Colonic mucosa (tissue), 4 donors: ENCODE measurements around the gene ATN1. TPM values are rescaled to one million over a fixed set of nuclear protein-coding genes. Genes with fewer than 3 reads are reported as not detected.
A peak's percentile ranks its signal among the peaks of the same experiment; 100 is the strongest.

Source experiments
- DNase-seq: peaks from one replicate; pipeline ENCODE4 v3.0.0-alpha.2; 2020
- H3K27ac ChIP-seq: fragments of 200-600 bp; one replicate; pipeline ENCODE4 v1.8.0; 2021
- H3K27me3 ChIP-seq: fragments of 200-600 bp; one replicate; pipeline ENCODE4 v1.8.0; 2021
- H3K36me3 ChIP-seq: fragments of 200-600 bp; one replicate; pipeline ENCODE4 v1.8.0; 2021
- H3K4me1 ChIP-seq: fragments of 200-600 bp; one replicate; pipeline ENCODE4 v1.8.0; 2021; ENCODE audit warnings: mild to moderate bottlenecking
- H3K4me3 ChIP-seq: fragments of 200-600 bp; one replicate; pipeline ENCODE4 v1.8.0; 2021
- H3K9ac ChIP-seq, 2 donors: one replicate each; pipeline ENCODE4 v1.7.0; 2013; ENCODE audit warnings: control low read depth in 2 of 2, low read depth in 2 of 2, low read length in 2 of 2
- H3K9me3 ChIP-seq: fragments of 200-600 bp; one replicate; pipeline ENCODE4 v1.8.0; 2021
- intact Hi-C: fragments of 100-400 bp; cut with DNase I; formaldehyde crosslinking; loops from one replicate; pipeline ENCODE4 v1.14.1; 2022
- total RNA-seq, 2 donors: library from RNA; stranded (reverse); fragmentation: NEBNext Ultra II Directional in 1 of 2; extraction: Animal tissue kit (Norgen Biotek cat#: 25700) in 1 of 2; gene quantifications; one replicate each; pipeline ENCODE4 v1.2.1, GENCODE V29; 2021
- TF ChIP-seq, protein P1 (sequence below): fragments of 200-600 bp; IDR thresholded peaks from one replicate; pipeline ENCODE4 v1.8.0; 2022; ENCODE audit warnings: antibody characterized with exemption, mild to moderate bottlenecking
- donor health status: healthy.
- donor health status: DM: no; HTN: no; CAD: no.
- donor health status: DM: no; HTN: no; CAD: no.

ATN1 gene
- total RNA-seq, 2 donors from 2014 or later, result 67.5 to 103 TPM

GRCh38 chr12:6928703-6929407, 1.1 kb downstream of the ATN1 start:
- peak overlapping the region; percentile 81 for H3K27ac ChIP-seq
- DNase-seq, result no peak
- no peaks in the 10 kb centered on the region for H3K36me3 ChIP-seq
- H3K9ac ChIP-seq, result peak overlapping the region; percentile 84 to 97
- H3K9me3 ChIP-seq, result no peaks in the 10 kb centered on the region
- H3K4me3 ChIP-seq, result peak overlapping the region; percentile 74
- intact Hi-C loops, result no loop called here
- TF ChIP-seq, protein P1, sequence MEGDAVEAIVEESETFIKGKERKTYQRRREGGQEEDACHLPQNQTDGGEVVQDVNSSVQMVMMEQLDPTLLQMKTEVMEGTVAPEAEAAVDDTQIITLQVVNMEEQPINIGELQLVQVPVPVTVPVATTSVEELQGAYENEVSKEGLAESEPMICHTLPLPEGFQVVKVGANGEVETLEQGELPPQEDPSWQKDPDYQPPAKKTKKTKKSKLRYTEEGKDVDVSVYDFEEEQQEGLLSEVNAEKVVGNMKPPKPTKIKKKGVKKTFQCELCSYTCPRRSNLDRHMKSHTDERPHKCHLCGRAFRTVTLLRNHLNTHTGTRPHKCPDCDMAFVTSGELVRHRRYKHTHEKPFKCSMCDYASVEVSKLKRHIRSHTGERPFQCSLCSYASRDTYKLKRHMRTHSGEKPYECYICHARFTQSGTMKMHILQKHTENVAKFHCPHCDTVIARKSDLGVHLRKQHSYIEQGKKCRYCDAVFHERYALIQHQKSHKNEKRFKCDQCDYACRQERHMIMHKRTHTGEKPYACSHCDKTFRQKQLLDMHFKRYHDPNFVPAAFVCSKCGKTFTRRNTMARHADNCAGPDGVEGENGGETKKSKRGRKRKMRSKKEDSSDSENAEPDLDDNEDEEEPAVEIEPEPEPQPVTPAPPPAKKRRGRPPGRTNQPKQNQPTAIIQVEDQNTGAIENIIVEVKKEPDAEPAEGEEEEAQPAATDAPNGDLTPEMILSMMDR, result no peak
- no peaks in the 10 kb centered on the region for H3K27me3 ChIP-seq
- H3K4me1 ChIP-seq, result peaks cover 18% of the 10 kb centered on the region

- no peak for DNase-seq
- H3K9me3 ChIP-seq, result no peaks in the 10 kb centered on the region
- no peaks in the 10 kb centered on the region for H3K36me3 ChIP-seq
- no peaks in the 10 kb centered on the region for H3K27me3 ChIP-seq
- H3K27ac ChIP-seq, result peak overlapping the region; percentile 81
- TF ChIP-seq, protein P1, result no peak
- peak overlapping the region; percentile 84 to 97 for H3K9ac ChIP-seq
- intact Hi-C loops, result no loop called here
- peaks cover 18% of the 10 kb centered on the region for H3K4me1 ChIP-seq
- H3K4me3 ChIP-seq, result peak overlapping the region; percentile 74
Observed at GRCh38 chr12:6929466-6930452, 2.0 kb downstream of the ATN1 start.

DNA sequence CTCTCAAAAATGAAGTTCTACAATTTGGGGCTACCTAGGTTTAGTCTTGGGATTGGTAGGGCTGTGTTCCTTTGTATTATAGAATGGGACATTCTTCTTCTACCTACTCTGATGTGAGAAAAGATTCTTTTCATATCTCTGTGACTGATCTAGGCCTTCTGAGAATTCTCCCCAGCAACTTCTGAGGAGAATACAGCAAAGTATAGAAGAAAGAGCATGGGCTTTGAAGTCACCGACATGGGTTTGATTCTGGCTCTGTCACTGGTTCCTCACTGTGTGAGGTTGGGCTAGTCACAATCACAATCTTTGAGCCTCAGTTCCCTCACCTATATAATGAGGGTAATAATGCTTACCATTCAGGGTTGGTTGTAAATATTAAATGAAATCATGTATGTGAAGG, 5.0 kb downstream of the ATN1 start:
- no peaks in the 10 kb centered on the region for H3K9me3 ChIP-seq
- TF ChIP-seq, protein P1, result no peak
- no peak overlapping the region for H3K9ac ChIP-seq
- no peak overlapping the region for H3K4me3 ChIP-seq
- no peak overlapping the region for H3K27ac ChIP-seq
- H3K36me3 ChIP-seq, result no peaks in the 10 kb centered on the region
- H3K27me3 ChIP-seq, result no peaks in the 10 kb centered on the region
- DNase-seq, result no peak
- H3K4me1 ChIP-seq, result peaks cover 9% of the 10 kb centered on the region
- intact Hi-C loops, result no loop called here

DNA sequence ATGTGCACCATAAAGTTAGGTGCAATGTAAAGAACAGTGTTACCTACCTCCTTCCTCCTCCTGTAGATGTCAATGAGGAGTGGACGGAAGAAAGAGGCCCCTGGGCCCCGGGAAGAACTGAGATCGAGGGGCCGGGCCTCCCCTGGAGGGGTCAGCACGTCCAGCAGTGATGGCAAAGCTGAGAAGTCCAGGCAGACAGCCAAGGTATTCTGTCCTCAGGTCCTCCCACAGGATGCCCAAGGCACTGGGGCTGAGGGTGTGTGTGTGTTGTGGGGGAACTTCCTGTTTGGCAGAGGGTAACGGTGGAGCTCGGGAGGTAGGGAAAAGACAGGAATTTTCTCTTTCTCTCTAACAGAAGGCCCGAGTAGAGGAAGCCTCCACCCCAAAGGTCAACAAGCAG, 6.4 kb downstream of the ATN1 start:
- peak; percentile 68 for DNase-seq
- Histone ChIP-seq H3K4me3 (no peak overlapping the region), H3K4me1 (peaks cover 9% of the 10 kb centered on the region), H3K27me3 (no peaks in the 10 kb centered on the region), H3K27ac (peak overlapping the region; percentile 57), H3K9me3 (no peaks in the 10 kb centered on the region), H3K9ac (peak overlapping the region in 1 of 2 donors; percentile 38), H3K36me3 (no peaks in the 10 kb centered on the region)
- intact Hi-C loops, result no loop called here
- TF ChIP-seq, protein P1, result no peak

DNA sequence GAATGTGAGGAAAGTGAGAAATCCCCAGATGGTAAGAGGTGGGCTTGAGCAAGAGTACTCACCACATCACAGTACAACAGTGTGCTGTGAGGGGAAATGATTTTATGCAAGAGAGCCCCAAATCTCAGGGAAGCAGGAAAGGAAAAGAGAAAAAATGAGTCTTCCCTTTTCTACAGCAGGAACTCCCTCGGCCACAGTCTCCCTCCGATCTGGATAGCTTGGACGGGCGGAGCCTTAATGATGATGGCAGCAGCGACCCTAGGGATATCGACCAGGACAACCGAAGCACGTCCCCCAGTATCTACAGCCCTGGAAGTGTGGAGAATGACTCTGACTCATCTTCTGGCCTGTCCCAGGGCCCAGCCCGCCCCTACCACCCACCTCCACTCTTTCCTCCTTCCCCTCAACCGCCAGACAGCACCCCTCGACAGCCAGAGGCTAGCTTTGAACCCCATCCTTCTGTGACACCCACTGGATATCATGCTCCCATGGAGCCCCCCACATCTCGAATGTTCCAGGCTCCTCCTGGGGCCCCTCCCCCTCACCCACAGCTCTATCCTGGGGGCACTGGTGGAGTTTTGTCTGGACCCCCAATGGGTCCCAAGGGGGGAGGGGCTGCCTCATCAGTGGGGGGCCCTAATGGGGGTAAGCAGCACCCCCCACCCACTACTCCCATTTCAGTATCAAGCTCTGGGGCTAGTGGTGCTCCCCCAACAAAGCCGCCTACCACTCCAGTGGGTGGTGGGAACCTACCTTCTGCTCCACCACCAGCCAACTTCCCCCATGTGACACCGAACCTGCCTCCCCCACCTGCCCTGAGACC, 7.8 kb downstream of the ATN1 start:
- Histone ChIP-seq H3K27ac (peak overlapping the region; percentile 3), H3K27me3 (no peaks in the 10 kb centered on the region), H3K4me3 (no peak overlapping the region), H3K9me3 (no peaks in the 10 kb centered on the region), H3K36me3 (no peaks in the 10 kb centered on the region), H3K9ac (no peak overlapping the region), H3K4me1 (peaks cover 9% of the 10 kb centered on the region)
- TF ChIP-seq, protein P1, result no peak
- no peak for DNase-seq
- intact Hi-C loops, result no loop called here
